Measurements from ENCODE around the gene THSD7B.

Gene THSD7B

GRCh38 chr2:136801661-136802060 is 36.3 kb downstream of the THSD7B start:
- no peak for DNase-seq (ENCODE audit: low read depth)

DNA sequence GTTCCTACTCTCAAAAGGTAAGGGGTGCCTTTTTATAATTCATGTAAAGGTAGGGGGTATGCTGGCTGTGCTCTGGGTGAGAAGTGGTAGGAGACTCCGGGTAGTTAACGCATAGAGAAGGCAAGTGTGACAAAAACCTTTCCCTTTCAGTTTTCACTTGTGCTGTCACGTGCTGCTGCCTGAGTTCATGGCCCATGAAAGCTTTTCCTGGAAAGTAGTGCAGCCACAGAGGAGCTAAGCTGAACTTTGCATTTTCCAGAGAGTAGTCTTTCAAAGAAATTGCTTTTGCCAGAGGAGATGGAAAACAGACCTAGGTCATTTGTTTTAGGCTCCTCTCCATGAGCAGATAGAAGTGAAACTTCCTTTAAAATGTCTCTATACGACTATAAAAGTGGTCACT is 44.7 kb downstream of the THSD7B start:
- DNase-seq (ENCODE audit: low read depth): no peak

DNA sequence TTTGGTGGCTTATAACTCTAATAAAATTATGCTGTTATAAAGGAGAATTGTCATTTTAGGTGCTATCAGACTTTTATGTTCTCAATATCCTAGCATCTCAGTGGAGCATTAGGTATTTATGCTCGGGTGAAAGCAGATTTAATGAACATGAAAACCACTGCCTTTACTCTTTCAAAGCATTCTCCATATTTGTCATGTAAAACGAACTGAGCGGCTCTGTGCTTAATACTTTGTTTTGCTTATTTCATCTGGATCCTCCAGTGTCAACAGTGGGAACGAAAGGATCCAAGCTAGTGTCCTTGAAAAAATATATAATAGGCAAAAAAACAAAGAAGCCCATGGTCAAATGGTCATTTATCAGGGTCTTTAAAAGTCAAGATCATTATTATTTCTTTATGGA is 53.5 kb downstream of the THSD7B start:
- DNase-seq (ENCODE audit: low read depth): no peak

- no peak for DNase-seq (ENCODE audit: low read depth)
Measured at GRCh38 chr2:136823291-136823690, 57.9 kb downstream of the THSD7B start.

DNA sequence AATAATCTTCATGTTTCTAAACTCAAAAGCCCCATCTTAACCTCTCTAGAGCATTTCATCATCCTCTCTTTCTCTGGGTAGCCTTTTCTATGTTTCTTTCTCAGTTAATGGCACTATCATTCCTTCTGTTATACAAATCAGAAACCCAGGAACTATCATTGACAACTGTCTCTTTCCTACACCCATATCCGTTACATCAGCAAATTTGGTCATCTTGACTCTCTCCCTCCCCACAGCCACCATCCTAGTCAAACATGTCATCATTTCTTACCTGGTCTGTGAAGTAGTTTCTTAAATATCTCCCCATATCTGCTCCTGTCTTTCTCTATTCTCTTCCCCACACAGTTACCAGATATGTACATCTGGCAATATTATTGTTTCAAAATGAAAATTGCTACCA is 62.8 kb downstream of the THSD7B start:
- no peak for DNase-seq (ENCODE audit: low read depth)

DNA sequence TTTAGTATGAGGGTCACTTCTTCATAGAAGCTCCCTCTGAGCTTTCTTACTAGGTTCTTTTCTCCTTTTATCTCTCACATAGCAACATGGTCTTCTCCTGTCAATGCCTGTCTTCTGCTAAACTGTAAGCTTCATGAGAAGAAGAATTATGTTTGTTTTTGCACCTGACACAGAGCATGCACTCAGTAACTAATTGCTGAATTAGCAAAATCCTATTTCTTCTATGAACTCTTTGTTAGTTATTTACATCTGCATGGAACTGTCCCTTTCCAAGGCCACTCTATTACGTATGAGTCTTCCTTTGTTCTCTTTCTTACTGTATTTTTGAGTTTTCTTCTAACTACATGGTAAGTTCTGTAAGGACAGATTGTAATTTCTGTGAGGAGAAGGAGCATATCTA is 63.4 kb downstream of the THSD7B start:
- DNase-seq (ENCODE audit: low read depth): no peak

- no peak for DNase-seq (ENCODE audit: low read depth)
Measured at GRCh38 chr2:136844546-136844945, 79.2 kb downstream of the THSD7B start.

DNA sequence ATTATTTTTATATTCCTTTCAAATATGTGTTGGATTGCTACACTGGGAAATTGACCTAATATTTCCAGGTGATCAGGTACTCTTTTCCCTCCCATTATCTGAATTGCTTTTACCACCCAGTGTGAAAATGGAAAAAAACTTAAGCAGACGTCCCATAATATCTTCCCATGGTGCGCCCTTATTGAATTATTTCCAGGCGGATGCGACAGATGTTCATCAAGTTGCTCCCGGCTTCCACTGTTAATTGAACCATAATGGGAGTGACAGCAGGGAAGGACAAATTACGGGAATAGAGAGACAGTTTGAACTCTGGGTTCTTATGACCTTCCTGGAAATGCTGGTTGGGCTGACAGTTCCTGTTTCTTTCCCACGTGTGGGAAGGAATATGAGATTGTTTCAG is 93.3 kb downstream of the THSD7B start:
- DNase-seq (ENCODE audit: low read depth): no peak

DNA sequence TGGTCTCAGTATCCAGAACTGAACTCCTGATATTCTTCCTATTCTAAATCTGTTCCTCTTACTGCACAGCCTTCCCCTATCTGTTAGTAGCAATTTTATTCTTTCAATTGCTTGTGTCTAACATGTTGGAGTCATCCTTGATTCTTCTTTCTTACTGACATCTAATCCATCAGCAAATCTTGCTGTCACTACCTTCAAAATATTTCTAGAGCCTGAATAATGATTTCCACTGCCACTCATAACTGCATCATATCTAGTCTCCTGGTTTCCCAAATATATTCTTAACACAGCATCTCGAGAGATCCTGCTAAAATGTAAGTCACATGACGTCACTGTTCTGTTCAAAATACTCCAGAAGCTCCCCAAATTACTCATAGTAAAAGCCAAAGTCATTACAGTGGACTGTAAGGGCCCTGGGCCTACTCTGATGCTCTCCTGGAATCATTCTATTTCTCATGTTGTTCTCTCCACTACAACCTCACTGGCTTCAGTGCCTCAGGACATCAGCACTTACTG is 95.2 kb downstream of the THSD7B start:
- DNase-seq (ENCODE audit: low read depth): no peak

- no peak for DNase-seq (ENCODE audit: low read depth)
Measured at GRCh38 chr2:136863468-136863867, 98.1 kb downstream of the THSD7B start.

DNA sequence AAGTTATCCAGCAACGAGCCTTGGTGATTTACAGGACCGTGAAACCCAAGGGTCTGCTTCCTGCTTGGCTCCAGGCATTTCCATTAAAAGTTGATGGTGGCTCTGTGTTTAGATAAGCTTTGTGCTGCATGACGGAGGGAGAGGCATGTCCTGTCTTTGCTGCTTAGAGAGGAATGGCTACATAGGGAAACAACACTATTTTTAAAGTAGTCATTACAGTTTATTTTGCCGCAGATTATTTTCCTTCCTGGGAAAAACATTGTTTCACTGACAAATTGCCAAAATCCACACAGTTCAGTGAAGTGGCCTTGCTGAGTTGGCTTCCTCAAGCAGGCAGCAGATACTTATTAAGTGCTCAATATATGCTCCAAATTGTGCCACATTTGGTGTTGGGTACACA is 98.5 kb downstream of the THSD7B start:
- no peak for DNase-seq (ENCODE audit: low read depth)

DNA sequence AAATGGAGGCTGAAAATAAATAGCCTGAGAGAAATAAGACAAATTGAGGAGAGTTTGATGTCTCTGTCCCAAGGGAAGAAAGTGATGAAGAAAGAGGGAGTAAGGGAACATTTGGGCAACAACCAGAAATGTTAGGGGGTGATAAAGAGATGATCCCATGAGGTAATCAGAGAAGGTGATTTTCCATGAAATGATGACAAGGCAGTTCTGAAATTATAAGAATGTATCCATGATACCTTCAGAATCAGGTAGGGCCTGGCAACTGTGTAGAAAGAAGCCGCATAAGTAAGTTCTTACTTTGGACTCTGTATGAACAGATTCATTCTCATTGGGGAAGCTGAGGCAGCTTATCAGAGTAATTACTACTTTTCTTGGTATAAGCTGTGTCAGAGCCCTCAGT is 106.1 kb downstream of the THSD7B start:
- no peak for DNase-seq (ENCODE audit: low read depth)

GRCh38 chr2:136874258-136874657 is 108.9 kb downstream of the THSD7B start:
- DNase-seq (ENCODE audit: low read depth): no peak

DNA sequence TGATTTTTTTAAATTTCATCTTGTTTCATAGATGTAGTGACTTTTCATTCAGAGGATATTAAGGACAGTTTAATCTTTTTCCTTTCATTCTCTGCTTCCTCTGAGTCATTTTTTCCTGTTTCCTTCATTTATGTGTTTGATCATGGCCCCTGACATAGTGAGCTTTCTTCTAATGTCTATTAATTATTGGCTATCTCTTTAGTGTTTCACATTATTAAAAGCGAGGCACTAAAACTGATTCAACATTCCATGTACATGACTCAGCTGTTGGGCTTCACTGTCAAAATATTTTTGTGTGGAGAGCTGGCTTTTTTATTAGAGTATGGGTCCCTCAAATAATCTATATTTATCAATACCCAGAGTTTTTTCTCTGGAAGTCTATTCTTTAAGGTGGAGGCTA is 125.8 kb downstream of the THSD7B start:
- DNase-seq (ENCODE audit: low read depth): no peak

- DNase-seq (ENCODE audit: low read depth): no peak
Measured at GRCh38 chr2:136894007-136894634, 128.8 kb downstream of the THSD7B start.

DNA sequence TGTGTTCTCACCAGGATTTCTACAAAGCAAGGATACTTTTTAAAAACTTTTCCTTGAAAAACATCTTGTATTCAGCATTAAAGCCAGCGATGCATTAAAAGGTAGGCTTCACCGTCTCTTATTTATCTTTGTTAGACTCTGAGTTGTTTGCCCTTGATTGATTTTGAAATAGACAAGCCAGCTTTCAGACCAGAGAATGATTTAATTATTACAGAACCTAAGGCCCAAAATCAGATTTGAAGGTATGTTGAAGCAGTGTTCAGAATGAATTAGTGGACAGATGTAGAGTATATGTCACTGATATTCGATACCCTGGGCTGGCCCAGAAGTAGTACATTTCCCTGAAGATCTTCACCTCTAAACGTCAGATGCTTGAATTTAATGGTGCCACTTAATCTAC is 136.4 kb downstream of the THSD7B start:
- DNase-seq (ENCODE audit: low read depth): no peak

- no peak for DNase-seq (ENCODE audit: low read depth)
Measured at GRCh38 chr2:136905779-136906178, 140.4 kb downstream of the THSD7B start.

- DNase-seq (ENCODE audit: low read depth): no peak
Measured at GRCh38 chr2:136909777-136910176, 144.4 kb downstream of the THSD7B start.

DNA sequence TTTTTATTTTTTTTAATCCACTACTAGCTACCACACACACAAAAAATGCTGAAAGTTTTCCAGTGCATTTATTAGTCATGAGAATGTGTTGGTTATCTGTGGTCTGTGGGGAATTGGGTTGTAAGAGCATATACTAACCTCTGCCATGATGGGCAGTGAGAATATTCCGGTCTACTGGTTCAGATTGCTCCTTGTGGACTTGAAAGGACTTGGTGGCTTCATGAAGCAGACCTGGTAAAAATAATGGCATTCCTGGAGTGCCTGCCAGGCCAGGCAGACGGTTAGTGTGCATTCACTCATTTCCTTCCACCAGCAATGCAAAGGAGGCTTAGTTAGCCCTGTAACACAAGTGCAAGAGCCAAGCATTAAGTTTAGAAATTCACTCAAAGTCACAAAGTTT is 150.8 kb downstream of the THSD7B start:
- no peak for DNase-seq (ENCODE audit: low read depth)

DNA sequence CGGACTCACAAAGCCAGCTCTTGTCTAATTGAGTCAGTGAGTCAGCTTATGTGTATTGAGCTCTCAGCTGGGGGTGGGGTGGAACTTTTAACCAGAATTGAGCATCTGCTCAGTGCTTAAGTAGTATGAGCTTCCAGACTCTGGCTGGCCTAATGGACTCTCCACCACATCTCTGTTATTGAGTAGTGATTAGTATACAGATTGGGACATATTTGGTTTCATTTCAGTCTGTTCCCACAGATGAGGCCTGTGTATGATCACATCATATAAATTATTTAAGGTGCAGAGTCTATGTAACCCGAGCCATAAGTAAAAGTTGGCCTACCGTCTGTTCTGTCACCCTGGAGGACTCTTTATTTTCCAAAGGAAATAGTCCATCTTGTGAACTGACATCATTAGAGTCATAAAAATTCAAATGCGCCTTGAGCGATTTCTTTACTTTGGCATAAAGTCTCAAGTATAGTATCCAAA is 152.1 kb downstream of the THSD7B start:
- no peak for DNase-seq (ENCODE audit: low read depth)

DNA sequence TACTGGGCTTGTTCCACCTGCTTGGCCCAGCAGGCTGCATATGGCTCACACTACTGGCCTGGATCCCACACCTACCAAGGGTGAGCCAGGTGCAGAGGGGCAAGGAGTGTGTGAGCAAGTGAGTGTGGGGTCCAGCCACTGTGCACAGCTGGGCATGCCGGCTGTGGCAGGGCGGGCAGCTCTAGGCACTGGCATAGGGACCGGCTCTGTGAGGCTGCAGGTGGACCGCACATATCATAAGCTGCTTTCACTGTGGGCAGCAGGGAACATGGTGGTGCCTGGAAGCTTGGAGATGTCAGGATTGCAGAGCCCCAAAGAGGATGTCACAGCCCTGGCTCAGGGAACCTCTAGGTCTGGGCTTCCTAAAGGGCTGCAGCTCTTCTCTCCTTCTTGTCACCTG is 154.3 kb downstream of the THSD7B start:
- no peak for DNase-seq (ENCODE audit: low read depth)

GRCh38 chr2:136920652-136921333 is 155.4 kb downstream of the THSD7B start:
- no peak for DNase-seq (ENCODE audit: low read depth)

GRCh38 chr2:136927156-136927555 is 161.8 kb downstream of the THSD7B start:
- no peak for DNase-seq (ENCODE audit: low read depth)

DNA sequence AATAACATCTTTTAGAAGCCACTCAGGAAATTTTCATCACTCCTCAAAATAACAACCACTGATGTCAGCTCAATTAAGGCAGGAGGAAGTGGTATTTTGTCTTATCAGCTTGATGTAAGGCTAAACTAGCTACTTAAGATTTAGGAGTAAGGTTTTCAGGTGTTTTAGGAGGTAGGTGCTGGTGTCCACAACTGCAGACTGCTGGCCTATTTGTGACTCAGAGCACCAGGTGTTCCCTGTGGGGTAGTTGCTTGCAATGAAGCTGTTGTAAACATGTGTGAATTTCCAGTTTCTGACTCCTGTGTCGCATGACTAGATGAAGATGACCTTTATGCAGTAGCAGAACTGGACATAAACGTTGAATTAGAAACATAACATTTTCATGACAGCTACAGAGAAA is 164.2 kb downstream of the THSD7B start:
- no peak for DNase-seq (ENCODE audit: low read depth)

All from GM04503 (cell line).